GM23248 (cell line): ENCODE data around the gene HSF5.

Experiments
- EZH2 ChIP-seq: fragments of 200-600 bp; sonication (generic); IDR thresholded peaks from 2 replicates; pipeline ENCODE4 v1.6.1; 2018; ENCODE audit warnings: antibody characterized with exemption, mild to moderate bottlenecking; ENCODE audit not compliant: insufficient read depth, poor library complexity, severe bottlenecking
- EZH2phosphoT487 ChIP-seq: fragments of 200-600 bp; sonication (generic); IDR thresholded peaks from 2 replicates; pipeline ENCODE4 v1.6.1; 2018; ENCODE audit warnings: antibody characterized with exemption, moderate library complexity, mild to moderate bottlenecking, low read depth; ENCODE audit not compliant: insufficient read depth

DNA sequence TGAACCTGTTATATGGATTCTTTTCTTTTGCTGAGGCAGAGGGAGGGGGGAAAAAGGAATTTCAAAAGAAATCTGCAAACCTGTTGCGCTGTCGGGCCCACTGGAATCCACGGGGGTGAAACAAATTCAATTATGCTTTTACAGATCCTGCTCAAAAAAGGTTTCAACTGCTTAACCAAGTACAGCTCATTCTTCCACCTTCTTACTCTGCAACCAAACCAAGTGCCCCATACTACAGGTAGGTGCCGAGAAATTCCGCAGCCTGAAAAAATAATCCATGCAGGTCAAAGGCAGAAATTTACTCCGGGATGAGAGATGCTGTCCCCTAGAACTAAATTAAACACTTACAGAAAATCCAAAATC is 71.3 kb downstream of the HSF5 start:
- TF ChIP-seq EZH2 (no peak), EZH2phosphoT487 (no peak)
